Measurements from ENCODE around the gene PDE6G.

PDE6G gene

GRCh38 chr17:81687770-81688541, 31.6 kb upstream of the PDE6G start:
- DNase-seq (ENCODE audit: low read depth): no peak
- no peak overlapping the region for H3K4me3 ChIP-seq (ENCODE audit: low read depth, low read length)
- no peak for TF ChIP-seq CTCF (IDR thresholded peaks at IDR 0.05; ENCODE audit: insufficient read depth, low read depth, low read length, missing control alignments)

DNA sequence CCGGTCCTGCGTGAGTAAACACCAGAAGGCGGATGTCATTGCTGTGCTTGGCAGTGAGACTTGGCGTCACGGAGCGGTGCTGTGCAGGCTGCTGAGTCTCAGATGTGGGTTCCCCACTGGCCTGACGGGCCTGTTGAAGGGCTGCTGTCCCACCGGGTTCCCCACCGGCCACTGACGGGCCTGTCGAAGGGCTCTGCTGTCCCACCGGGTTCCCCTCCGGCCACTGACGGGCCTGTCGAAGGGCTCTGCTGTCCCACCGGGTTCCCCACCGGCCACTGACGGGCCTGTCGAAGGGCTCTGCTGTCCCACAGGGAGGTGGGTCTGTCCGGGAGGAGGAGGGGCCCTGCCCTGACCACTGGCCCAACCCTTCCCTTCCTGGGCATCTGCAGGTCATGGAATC, 30.3 kb upstream of the PDE6G start:
- TF ChIP-seq CTCF (IDR thresholded peaks at IDR 0.05; ENCODE audit: insufficient read depth, low read depth, low read length, missing control alignments): no peak
- no peak overlapping the region for H3K4me3 ChIP-seq (ENCODE audit: low read depth, low read length)
- DNase-seq (ENCODE audit: low read depth): no peak

GRCh38 chr17:81685108-81685507, 28.8 kb upstream of the PDE6G start:
- DNase-seq (ENCODE audit: low read depth): no peak
- no peak for TF ChIP-seq CTCF (IDR thresholded peaks at IDR 0.05; ENCODE audit: insufficient read depth, low read depth, low read length, missing control alignments)
- H3K4me3 ChIP-seq (ENCODE audit: low read depth, low read length): peak overlapping the region; percentile 94

GRCh38 chr17:81684442-81684911, 28.1 kb upstream of the PDE6G start:
- no peak for TF ChIP-seq CTCF (IDR thresholded peaks at IDR 0.05; ENCODE audit: insufficient read depth, low read depth, low read length, missing control alignments)
- peak overlapping the region; percentile 94 for H3K4me3 ChIP-seq (ENCODE audit: low read depth, low read length)
- DNase-seq (ENCODE audit: low read depth): no peak

DNA sequence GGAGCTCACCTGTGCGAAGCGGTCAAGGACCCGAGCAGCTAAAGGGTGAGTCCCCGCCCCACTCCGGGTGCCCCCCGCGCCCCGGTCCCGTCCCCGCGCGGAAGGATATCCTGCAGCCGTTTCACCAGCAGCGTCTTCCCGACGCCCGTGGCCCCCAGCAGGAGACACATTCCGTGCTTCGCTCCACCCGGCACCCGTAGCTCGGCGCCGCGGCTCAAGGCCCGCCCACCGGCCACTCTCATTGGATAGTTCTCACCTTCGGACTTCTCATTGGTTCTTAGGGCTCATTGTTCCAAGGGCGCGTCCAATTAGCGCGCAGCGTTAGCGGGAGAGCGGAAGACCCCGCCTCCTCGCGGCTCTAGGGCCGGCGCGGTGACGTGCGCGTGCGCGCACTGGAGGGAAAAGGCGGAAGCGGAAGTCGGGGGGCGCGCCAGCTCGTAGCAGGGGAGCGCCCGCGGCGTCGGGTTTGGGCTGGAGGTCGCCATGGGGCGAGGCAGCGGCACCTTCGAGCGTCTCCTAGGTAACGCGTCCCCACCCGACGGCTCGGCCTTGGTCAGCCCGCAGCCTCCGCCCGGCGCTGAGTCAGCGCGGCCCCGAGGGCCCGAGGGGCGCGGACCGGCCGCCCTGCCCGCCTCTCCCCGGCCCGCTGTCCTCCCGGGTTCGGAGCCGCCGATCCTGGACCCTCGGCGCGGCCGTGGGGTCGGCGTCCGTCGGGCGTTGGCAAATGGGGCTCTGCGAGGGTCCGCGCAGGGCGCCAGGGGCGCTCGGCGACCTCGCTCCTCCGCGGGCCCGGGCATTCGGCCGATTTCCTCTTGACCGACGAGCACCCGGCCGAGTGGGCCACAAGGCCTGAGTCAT, 27.5 kb upstream of the PDE6G start, which contains the start of the genes ARL16 and HGS:
TSS of gene ARL16 (minus strand) at position 214 of the 858 bp plus-strand sequence. CDS start at position 170, 44 bp downstream.
TSS of gene HGS (plus strand) at position 428 of the 858 bp plus-strand sequence. CDS start at position 484, 56 bp downstream.
- no peak for TF ChIP-seq CTCF (IDR thresholded peaks at IDR 0.05; ENCODE audit: insufficient read depth, low read depth, low read length, missing control alignments)
- H3K4me3 ChIP-seq (ENCODE audit: low read depth, low read length): peak within 1 kb of the TSS; percentile 94
- peak; percentile 99 for DNase-seq (ENCODE audit: low read depth)

- peak overlapping the region; percentile 88 for H3K4me3 ChIP-seq (ENCODE audit: low read depth, low read length)
- no peak for TF ChIP-seq CTCF (IDR thresholded peaks at IDR 0.05; ENCODE audit: insufficient read depth, low read depth, low read length, missing control alignments)
- DNase-seq (ENCODE audit: low read depth): no peak
Observed at GRCh38 chr17:81683208-81683583, 26.9 kb upstream of the PDE6G start.

Measured in GM12865 (cell line).